ENCODE results near the gene TCEANC2. TPM values are rescaled to one million over a fixed set of nuclear protein-coding genes. Genes with fewer than 3 reads are reported as not detected.

TCEANC2 gene
- total RNA-seq, 4 donors from 2014 or later, result 4.3 to 5.8 (median 4.4) TPM

- H3K36me3 ChIP-seq, result no peaks in the 10 kb centered on the region
- WGBS, 2 donors, result 86 to 94% methylated on average over 2 of the region's 2 CpGs
- H3K4me1 ChIP-seq, result no peaks in the 10 kb centered on the region
- H3K27me3 ChIP-seq, result no peaks in the 10 kb centered on the region
- H3K27ac ChIP-seq, result no peak overlapping the region
- H3K4me3 ChIP-seq (replicated peaks in 1 of 3), result no peak overlapping the region
- no peak for DNase-seq
- H3K9me3 ChIP-seq, result no peaks in the 10 kb centered on the region
- no peak for TF ChIP-seq CTCF (IDR thresholded peaks at IDR 0.05)
- TF ChIP-seq POLR2A (IDR thresholded peaks at IDR 0.05), result no peak
- intact Hi-C loops (cut with DNase I), result no loop called here
Measured at GRCh38 chr1:54080598-54081049, 27.2 kb downstream of the TCEANC2 start.

GRCh38 chr1:54081306-54082270, 28.2 kb downstream of the TCEANC2 start:
- H3K4me1 ChIP-seq, result no peaks in the 10 kb centered on the region
- no peaks in the 10 kb centered on the region for H3K36me3 ChIP-seq
- TF ChIP-seq POLR2A (IDR thresholded peaks at IDR 0.05) (no peak), CTCF (IDR thresholded peaks at IDR 0.05) (peak; percentile 14 to 66 (median 42))
- H3K27me3 ChIP-seq, result no peaks in the 10 kb centered on the region
- 80% methylated on average over 8 of the region's 8 CpGs for WGBS, 2 donors
- DNase-seq, result peak; percentile 52 to 71
- no peaks in the 10 kb centered on the region for H3K9me3 ChIP-seq
- intact Hi-C loops (cut with DNase I), result no loop called here
- no peak overlapping the region for H3K4me3 ChIP-seq (replicated peaks in 1 of 3)
- H3K27ac ChIP-seq, result no peak overlapping the region

GRCh38 chr1:54084794-54085193, 31.4 kb downstream of the TCEANC2 start:
- no peak for TF ChIP-seq CTCF (IDR thresholded peaks at IDR 0.05)
- no peak for TF ChIP-seq POLR2A (IDR thresholded peaks at IDR 0.05)
- H3K27ac ChIP-seq, result no peak overlapping the region
- H3K36me3 ChIP-seq, result no peaks in the 10 kb centered on the region
- intact Hi-C loops (cut with DNase I), result no loop called here
- H3K9me3 ChIP-seq, result no peaks in the 10 kb centered on the region
- DNase-seq, result no peak
- H3K27me3 ChIP-seq, result no peaks in the 10 kb centered on the region
- H3K4me1 ChIP-seq, result no peaks in the 10 kb centered on the region
- WGBS, 2 donors, result 81 to 83% methylated on average over 2 of the region's 2 CpGs
- no peak overlapping the region for H3K4me3 ChIP-seq (replicated peaks in 1 of 3)

GRCh38 chr1:54086754-54087153, 33.3 kb downstream of the TCEANC2 start:
- intact Hi-C loops (cut with DNase I), result no loop called here
- WGBS, 2 donors, result 96 to 100% methylated on average over 1 of the region's 1 CpG
- Histone ChIP-seq H3K9me3 (no peaks in the 10 kb centered on the region), H3K36me3 (no peaks in the 10 kb centered on the region), H3K27me3 (no peaks in the 10 kb centered on the region), H3K4me1 (no peaks in the 10 kb centered on the region), H3K4me3 (replicated peaks in 1 of 3) (no peak overlapping the region), H3K27ac (no peak overlapping the region)
- TF ChIP-seq CTCF (IDR thresholded peaks at IDR 0.05), result no peak
- no peak for TF ChIP-seq POLR2A (IDR thresholded peaks at IDR 0.05)
- no peak for DNase-seq

GRCh38 chr1:54088385-54088784, 35.0 kb downstream of the TCEANC2 start:
- 86 to 88% methylated on average over 5 of the region's 5 CpGs for WGBS, 2 donors
- Histone ChIP-seq H3K4me3 (replicated peaks in 1 of 3) (no peak overlapping the region), H3K27me3 (no peaks in the 10 kb centered on the region)

More at GRCh38 chr1:54088385-54088784, 35.0 kb downstream of the TCEANC2 start:
- intact Hi-C loops (cut with DNase I), result no loop called here
- TF ChIP-seq POLR2A (IDR thresholded peaks at IDR 0.05), result no peak
- no peak for TF ChIP-seq CTCF (IDR thresholded peaks at IDR 0.05)
- DNase-seq, result no peak
- Histone ChIP-seq H3K4me1 (no peaks in the 10 kb centered on the region), H3K27ac (no peak overlapping the region), H3K9me3 (no peaks in the 10 kb centered on the region), H3K36me3 (no peaks in the 10 kb centered on the region)

Data from thyroid gland (tissue), 4 donors.